GM21447 (cell line): ENCODE results near the gene PAN2.
"Not testable (repeated sequence)": the region's sequence is repeated elsewhere in the genome, so short reads cannot be mapped to it uniquely, and the experiment has no call there.

Experiments
- ATAC-seq: cut with Tn5 transposase; IDR thresholded peaks from one replicate; pipeline ENCODE4 v1.9.1; 2021; ENCODE audit not compliant: unreplicated experiment

Gene PAN2

GRCh38 chr12:56278905-56279304 lies 54.9 kb downstream of the PAN2 start:
- no peak for ATAC-seq

- ATAC-seq: no peak
Measured at GRCh38 chr12:56274299-56274698, 59.5 kb downstream of the PAN2 start.

- not testable (repeated sequence) for ATAC-seq
Measured at GRCh38 chr12:56272468-56272867, 61.3 kb downstream of the PAN2 start.

GRCh38 chr12:56271031-56271430 lies 62.8 kb downstream of the PAN2 start:
- no peak for ATAC-seq

- peak; percentile 19 for ATAC-seq
Measured at GRCh38 chr12:56267443-56268071, 66.2 kb downstream of the PAN2 start.

- peak; percentile 81 for ATAC-seq
Measured at GRCh38 chr12:56266693-56267442, 66.9 kb downstream of the PAN2 start, which contains the start of gene COQ10A. Gene COQ10A, plus strand, starts transcription at chr12:56266942. Its CDS starts 177 bp downstream, at chr12:56267119.
